ENCODE results near the gene HAND2.

- no peak for TF ChIP-seq CTCF (IDR thresholded peaks at IDR 0.05)
- TF ChIP-seq POLR2AphosphoS5 (IDR thresholded peaks at IDR 0.05), result no peak
- no peak for TF ChIP-seq POLR2A (IDR thresholded peaks at IDR 0.05)
Measured at GRCh38 chr4:173490817-173491528, 39.1 kb downstream of the HAND2 start.
